HEK293 (cell line): ENCODE data around the gene HHAT.

Experiments
- CTCF ChIA-PET: fragments of 350-600 bp; formaldehyde crosslinking; extraction: SDS; loops from one replicate; lab custom pipeline; 2021; ENCODE audit warnings: antibody characterized with exemption; lab: Yijun Ruan, JAX
- POLR2A ChIA-PET: fragments of 300-600 bp; formaldehyde crosslinking; extraction: SDS; loops from one replicate; lab custom pipeline; 2020; ENCODE audit warnings: antibody characterized with exemption, inconsistent platforms; lab: Yijun Ruan, JAX
- H3K27ac ChIP-seq: fragments of 200-500 bp; sonication (Bioruptor generic); 2 replicates; pipeline ENCODE4 v1.5.1; 2014; ENCODE audit warnings: low read depth, low read length, control low read depth, inconsistent platforms; ENCODE audit errors: extremely low read depth
- H3K36me3 ChIP-seq, 2 experiments: fragments of 200-500 bp in 1 of 2; sonication (Bioruptor generic) in 1 of 2; 1 replicate in 1 of 2; 2 replicates in 1 of 2; pipeline ENCODE4 v1.5.1; 2014 to 2017; ENCODE audit warnings: inconsistent platforms in 2 of 2, low read length in 2 of 2; ENCODE audit not compliant: control insufficient read depth in 2 of 2, insufficient read depth in 1 of 2
- H3K4me1 ChIP-seq: fragments of 200-500 bp; sonication (Bioruptor generic); 2 replicates; pipeline ENCODE4 v1.5.1; 2014; ENCODE audit warnings: mild to moderate bottlenecking, low read length, inconsistent platforms; ENCODE audit not compliant: control insufficient read depth, insufficient read depth
- H3K4me3 ChIP-seq: 2 replicates; pipeline ENCODE4 v1.5.1; 2011; ENCODE audit warnings: low read depth, mild to moderate bottlenecking, control low read depth, low read length, moderate library complexity
- H3K9me3 ChIP-seq: fragments of 200-500 bp; sonication (Bioruptor generic); 2 replicates; pipeline ENCODE4 v1.5.1; 2014; ENCODE audit warnings: low read depth, low read length, inconsistent platforms; ENCODE audit not compliant: control insufficient read depth, insufficient read depth
- PRDM4 ChIP-seq: fragments of 450-650 bp; formaldehyde crosslinking; IDR thresholded peaks from 2 replicates; pipeline ENCODE4 v1.5.1; 2017; ENCODE audit warnings: missing biosample characterization, missing genetic modification characterization
- TCF7L2 ChIP-seq: IDR thresholded peaks from 2 replicates; pipeline ENCODE4 v1.6.1; 2011; ENCODE audit warnings: low read depth, mild to moderate bottlenecking, inconsistent platforms, low read length, moderate library complexity, borderline replicate concordance
- ZBTB11 ChIP-seq: fragments of 450-650 bp; formaldehyde crosslinking; conservative IDR thresholded peaks from 2 replicates; pipeline ENCODE4 v1.5.1; 2016; ENCODE audit warnings: low read depth, missing biosample characterization, missing genetic modification characterization
- ZNF426 ChIP-seq: fragments of 450-650 bp; formaldehyde crosslinking; IDR thresholded peaks from 2 replicates; pipeline ENCODE4 v1.5.1; 2017; ENCODE audit warnings: missing biosample characterization, missing genetic modification characterization, mild to moderate bottlenecking, inconsistent platforms, moderate library complexity
- ZNF571 ChIP-seq: fragments of 450-650 bp; formaldehyde crosslinking; IDR thresholded peaks from 2 replicates; pipeline ENCODE4 v1.5.0; 2017; ENCODE audit warnings: missing biosample characterization, missing genetic modification characterization
- ZNF585B ChIP-seq: fragments of 450-650 bp; formaldehyde crosslinking; IDR thresholded peaks from 2 replicates; pipeline ENCODE4 v1.5.1; 2016; ENCODE audit warnings: missing biosample characterization, missing genetic modification characterization
- ZNF654 ChIP-seq: fragments of 450-650 bp; formaldehyde crosslinking; IDR thresholded peaks from 2 replicates; pipeline ENCODE4 v1.5.1; 2016; ENCODE audit warnings: low read depth, missing biosample characterization, missing genetic modification characterization
- ZNF664 ChIP-seq: fragments of 450-650 bp; formaldehyde crosslinking; IDR thresholded peaks from 2 replicates; pipeline ENCODE4 v1.5.1; 2016; ENCODE audit warnings: missing biosample characterization, missing genetic modification characterization
- ZNF837 ChIP-seq: fragments of 450-650 bp; formaldehyde crosslinking; IDR thresholded peaks from 2 replicates; pipeline ENCODE4 v1.5.1; 2016; ENCODE audit warnings: missing biosample characterization, missing genetic modification characterization
- TF ChIP-seq, protein P1 (sequence below): fragments of 450-650 bp; formaldehyde crosslinking; IDR thresholded peaks from 2 replicates; pipeline ENCODE4 v1.5.0; 2017; ENCODE audit warnings: missing biosample characterization, missing genetic modification characterization, borderline replicate concordance
- TF ChIP-seq, protein P2 (sequence below): fragments of 450-650 bp; formaldehyde crosslinking; IDR thresholded peaks from 2 replicates; pipeline ENCODE4 v1.5.1; 2017; ENCODE audit warnings: missing biosample characterization, mild to moderate bottlenecking, missing genetic modification characterization, moderate library complexity

The HHAT gene

GRCh38 chr1:210722410-210723081, 393.8 kb downstream of the HHAT start:
- TF ChIP-seq ZNF571 (tag by site-specific recombination): no peak
- TF ChIP-seq ZNF664 (tag by site-specific recombination): no peak
- no peak for TF ChIP-seq PRDM4 (tag by site-specific recombination)
- TF ChIP-seq ZNF837: no peak
- TF ChIP-seq, protein P1, sequence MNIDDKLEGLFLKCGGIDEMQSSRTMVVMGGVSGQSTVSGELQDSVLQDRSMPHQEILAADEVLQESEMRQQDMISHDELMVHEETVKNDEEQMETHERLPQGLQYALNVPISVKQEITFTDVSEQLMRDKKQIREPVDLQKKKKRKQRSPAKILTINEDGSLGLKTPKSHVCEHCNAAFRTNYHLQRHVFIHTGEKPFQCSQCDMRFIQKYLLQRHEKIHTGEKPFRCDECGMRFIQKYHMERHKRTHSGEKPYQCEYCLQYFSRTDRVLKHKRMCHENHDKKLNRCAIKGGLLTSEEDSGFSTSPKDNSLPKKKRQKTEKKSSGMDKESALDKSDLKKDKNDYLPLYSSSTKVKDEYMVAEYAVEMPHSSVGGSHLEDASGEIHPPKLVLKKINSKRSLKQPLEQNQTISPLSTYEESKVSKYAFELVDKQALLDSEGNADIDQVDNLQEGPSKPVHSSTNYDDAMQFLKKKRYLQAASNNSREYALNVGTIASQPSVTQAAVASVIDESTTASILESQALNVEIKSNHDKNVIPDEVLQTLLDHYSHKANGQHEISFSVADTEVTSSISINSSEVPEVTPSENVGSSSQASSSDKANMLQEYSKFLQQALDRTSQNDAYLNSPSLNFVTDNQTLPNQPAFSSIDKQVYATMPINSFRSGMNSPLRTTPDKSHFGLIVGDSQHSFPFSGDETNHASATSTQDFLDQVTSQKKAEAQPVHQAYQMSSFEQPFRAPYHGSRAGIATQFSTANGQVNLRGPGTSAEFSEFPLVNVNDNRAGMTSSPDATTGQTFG (tag by site-specific recombination): no peak

GRCh38 chr1:210723646-210724045, 394.9 kb downstream of the HHAT start:
- H3K36me3 ChIP-seq: no peaks in the 10 kb centered on the region
- H3K4me3 ChIP-seq: no peak overlapping the region
- POLR2A ChIA-PET: no interaction called here
- no peak overlapping the region for H3K27ac ChIP-seq
- CTCF ChIA-PET: interaction anchor here (0.7 kb wide), 1 partner anchor 411 kb away, joined by 3 read pairs; no protein-coding TSS in a partner anchor
- no peaks in the 10 kb centered on the region for H3K4me1 ChIP-seq
- no peaks in the 10 kb centered on the region for H3K9me3 ChIP-seq
- TF ChIP-seq ZNF585B (tag by site-specific recombination) (no peak), ZNF426 (tag by site-specific recombination) (no peak), ZNF654 (tag by site-specific recombination) (no peak), TCF7L2 (no peak), ZBTB11 (no peak)
- TF ChIP-seq, protein P2, sequence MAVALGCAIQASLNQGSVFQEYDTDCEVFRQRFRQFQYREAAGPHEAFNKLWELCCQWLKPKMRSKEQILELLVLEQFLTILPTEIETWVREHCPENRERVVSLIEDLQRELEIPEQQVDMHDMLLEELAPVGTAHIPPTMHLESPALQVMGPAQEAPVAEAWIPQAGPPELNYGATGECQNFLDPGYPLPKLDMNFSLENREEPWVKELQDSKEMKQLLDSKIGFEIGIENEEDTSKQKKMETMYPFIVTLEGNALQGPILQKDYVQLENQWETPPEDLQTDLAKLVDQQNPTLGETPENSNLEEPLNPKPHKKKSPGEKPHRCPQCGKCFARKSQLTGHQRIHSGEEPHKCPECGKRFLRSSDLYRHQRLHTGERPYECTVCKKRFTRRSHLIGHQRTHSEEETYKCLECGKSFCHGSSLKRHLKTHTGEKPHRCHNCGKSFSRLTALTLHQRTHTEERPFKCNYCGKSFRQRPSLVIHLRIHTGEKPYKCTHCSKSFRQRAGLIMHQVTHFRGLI: no peak

More at GRCh38 chr1:210722410-210723081, 393.8 kb downstream of the HHAT start:
- H3K9me3 ChIP-seq: no peaks in the 10 kb centered on the region
- H3K4me3 ChIP-seq: no peak overlapping the region
- H3K27ac ChIP-seq: no peak overlapping the region
- ChIA-PET CTCF (no interaction called here), POLR2A (no interaction called here)
- H3K4me1 ChIP-seq: no peaks in the 10 kb centered on the region
- no peaks in the 10 kb centered on the region for H3K36me3 ChIP-seq
